Left ventricle myocardium superior (tissue), 1 donor: ENCODE data around the gene CACNA2D3. TPM values are rescaled to one million over a fixed set of nuclear protein-coding genes. Genes with fewer than 3 reads are reported as not detected.

Experiments
- ATAC-seq: fragments of 200-7000 bp; cut with Tn5 transposase; one replicate; pipeline ENCODE4 v1.9.1; 2020; ENCODE audit warnings: mild to moderate bottlenecking, moderate library complexity
- DNase-seq: peaks from one replicate; pipeline ENCODE4 v3.0.0-alpha.2; 2020
- intact Hi-C: fragments of 100-400 bp; cut with micrococcal nuclease; formaldehyde crosslinking; loops from one replicate; pipeline ENCODE4 v1.11.0; 2022
- total RNA-seq: library from RNA; stranded (reverse); fragmentation: NEBNext Ultra II Directional; extraction: Animal tissue kit (Norgen Biotek cat#: 25700); gene quantifications from one replicate; pipeline ENCODE4 v1.2.1, GENCODE V29; 2021
- donor health status: DM: no; HTN: yes; CAD: no; lungs with severe emphysema.

CACNA2D3 gene
- total RNA-seq, 1 donor from 2014 or later: 26.9 TPM

- intact Hi-C loops: no loop called here
- DNase-seq (no peak), ATAC-seq (no peak)
These were observed 121.8 kb downstream of the CACNA2D3 start for GRCh38 chr3:54243960-54244682.

- intact Hi-C loops: no loop called here
- no peak for DNase-seq
- ATAC-seq: no peak
These were observed 129.4 kb downstream of the CACNA2D3 start for GRCh38 chr3:54251705-54252104.

- intact Hi-C loops: no loop called here
- DNase-seq (no peak), ATAC-seq (no peak)
These were observed 134.9 kb downstream of the CACNA2D3 start for GRCh38 chr3:54257125-54257720.

GRCh38 chr3:54259636-54260035 lies 137.3 kb downstream of the CACNA2D3 start:
- DNase-seq (no peak), ATAC-seq (no peak)
- intact Hi-C loops: no loop called here

DNA sequence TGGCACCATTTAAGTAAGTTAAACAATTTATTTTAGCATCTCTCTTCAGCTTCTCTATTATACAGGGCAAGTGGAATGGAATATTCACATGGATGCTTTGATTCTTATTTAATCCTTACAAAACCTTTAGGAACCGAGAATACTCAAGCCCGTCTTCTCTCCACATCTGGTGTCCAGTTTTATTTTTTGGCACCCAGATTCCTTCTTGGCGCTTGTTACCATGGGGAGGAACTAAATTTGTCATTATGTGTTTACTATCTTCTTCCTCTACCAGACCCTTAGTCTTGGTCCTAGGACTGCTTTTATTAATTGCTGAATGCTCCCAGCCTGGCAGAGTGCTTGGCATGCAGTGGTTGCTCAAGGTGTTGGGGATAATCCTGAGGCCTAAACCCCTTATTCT lies 138.8 kb downstream of the CACNA2D3 start:
- DNase-seq (no peak), ATAC-seq (no peak)
- intact Hi-C loops: no loop called here

DNA sequence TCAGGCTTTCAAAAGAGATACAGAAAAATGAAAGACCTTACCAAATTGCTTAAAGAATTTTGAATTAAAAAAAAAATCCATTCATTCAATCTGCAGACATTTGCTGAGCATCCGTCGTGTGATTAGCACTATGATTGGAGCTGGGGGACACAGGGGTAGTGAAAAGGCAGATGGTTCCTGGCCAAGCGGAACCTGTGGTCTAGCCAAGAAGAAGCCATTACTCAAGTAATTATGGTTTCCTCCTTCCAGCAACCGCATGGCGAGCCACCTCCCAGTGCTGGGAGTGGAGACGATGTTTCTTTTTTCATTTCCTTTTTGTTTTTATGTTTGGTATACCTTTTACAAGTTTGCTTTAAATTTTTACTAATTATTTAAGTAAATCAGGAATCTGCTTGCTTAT lies 140.2 kb downstream of the CACNA2D3 start:
- intact Hi-C loops: no loop called here
- ATAC-seq (no peak), DNase-seq (no peak)

- DNase-seq: no peak
- ATAC-seq: no peak
- intact Hi-C loops: no loop called here
These were observed 140.6 kb downstream of the CACNA2D3 start for GRCh38 chr3:54262946-54263345.

- no peak for DNase-seq
- no peak for ATAC-seq
- intact Hi-C loops: no loop called here
These were observed 141.7 kb downstream of the CACNA2D3 start for GRCh38 chr3:54264050-54264449.

- intact Hi-C loops: no loop called here
- ATAC-seq: no peak
- no peak for DNase-seq
These were observed 148.6 kb downstream of the CACNA2D3 start for GRCh38 chr3:54270816-54271526.

GRCh38 chr3:54273791-54274190 lies 151.4 kb downstream of the CACNA2D3 start:
- DNase-seq (no peak), ATAC-seq (no peak)
- intact Hi-C loops: no loop called here

- no peak for ATAC-seq
- intact Hi-C loops: no loop called here
- DNase-seq: no peak
These were observed 152.3 kb downstream of the CACNA2D3 start for GRCh38 chr3:54274607-54275006.

GRCh38 chr3:54279005-54279583 lies 156.7 kb downstream of the CACNA2D3 start:
- ATAC-seq (no peak), DNase-seq (no peak)
- intact Hi-C loops: no loop called here

- intact Hi-C loops: no loop called here
- peak; percentile 42 for ATAC-seq
These were observed 161.1 kb downstream of the CACNA2D3 start for GRCh38 chr3:54283470-54283869.

DNA sequence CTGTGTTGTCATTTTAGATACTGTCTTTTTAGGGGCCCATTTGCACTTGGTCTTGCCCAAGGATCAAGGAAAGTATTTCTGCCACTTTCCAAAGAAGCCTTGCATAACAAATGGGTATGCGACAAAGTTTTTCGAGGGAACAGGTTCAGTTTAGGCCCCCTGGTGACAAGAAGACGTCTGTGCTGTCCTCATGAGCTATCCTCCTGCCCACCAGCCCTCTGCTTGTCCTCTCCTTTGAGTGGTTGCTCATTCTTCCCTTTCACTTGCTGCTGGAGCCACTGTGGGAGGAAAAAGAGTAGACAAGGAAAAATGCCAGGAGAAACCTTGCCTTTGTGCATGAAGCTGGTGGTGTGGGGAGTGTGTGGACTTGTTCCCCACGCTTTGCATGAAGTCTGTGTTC lies 171.9 kb downstream of the CACNA2D3 start:
- intact Hi-C loops: no loop called here
- ATAC-seq: no peak
- no peak for DNase-seq

More at GRCh38 chr3:54283470-54283869, 161.1 kb downstream of the CACNA2D3 start:
- DNase-seq: no peak

- ATAC-seq: no peak
- intact Hi-C loops: no loop called here
- DNase-seq: no peak
These were observed 174.2 kb downstream of the CACNA2D3 start for GRCh38 chr3:54296531-54296930.

- intact Hi-C loops: no loop called here
- ATAC-seq: no peak
- DNase-seq: no peak
These were observed 177.0 kb downstream of the CACNA2D3 start for GRCh38 chr3:54299169-54299935.

DNA sequence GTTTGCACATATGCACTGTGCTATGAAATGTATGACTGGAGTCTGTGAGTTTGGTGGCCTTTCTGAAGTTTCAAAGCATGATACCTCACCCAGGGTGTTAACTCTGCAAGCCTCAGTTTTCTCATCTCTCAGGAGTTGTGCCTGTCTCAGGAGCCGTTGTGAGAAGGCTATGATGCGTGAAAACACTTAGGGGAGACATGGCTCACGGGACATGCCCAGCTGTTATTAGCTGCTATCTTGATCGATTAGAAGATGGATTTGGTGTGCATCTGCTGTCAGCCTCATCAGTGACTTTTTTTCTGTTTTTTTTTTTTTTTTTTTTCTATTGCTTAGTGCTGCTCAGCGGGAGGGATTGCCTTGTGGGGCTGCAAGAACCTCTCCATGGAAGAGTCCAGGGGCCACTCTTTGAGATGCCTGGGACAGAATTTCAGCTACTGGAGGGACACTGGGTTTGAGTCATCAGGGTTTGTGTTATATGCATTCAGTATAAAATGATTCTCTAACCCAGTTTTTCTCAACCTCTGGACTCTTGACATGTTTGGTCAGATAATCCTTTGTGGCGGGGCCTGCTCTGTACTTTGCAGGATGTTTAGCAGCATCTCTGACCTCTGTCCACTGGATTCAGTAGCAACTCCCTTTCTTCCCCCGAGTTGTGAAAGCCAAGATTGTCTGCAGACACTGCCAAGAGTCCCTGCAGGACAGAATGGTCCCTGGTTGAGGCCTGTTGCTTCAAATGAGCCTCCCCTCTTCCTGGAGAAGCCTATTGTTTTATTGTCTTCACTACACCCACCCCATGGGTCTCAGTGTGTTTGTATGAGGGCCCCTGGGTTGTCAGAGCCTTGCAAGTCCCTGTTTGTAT lies 181.4 kb downstream of the CACNA2D3 start:
- intact Hi-C loops: no loop called here
- DNase-seq: no peak
- no peak for ATAC-seq

DNA sequence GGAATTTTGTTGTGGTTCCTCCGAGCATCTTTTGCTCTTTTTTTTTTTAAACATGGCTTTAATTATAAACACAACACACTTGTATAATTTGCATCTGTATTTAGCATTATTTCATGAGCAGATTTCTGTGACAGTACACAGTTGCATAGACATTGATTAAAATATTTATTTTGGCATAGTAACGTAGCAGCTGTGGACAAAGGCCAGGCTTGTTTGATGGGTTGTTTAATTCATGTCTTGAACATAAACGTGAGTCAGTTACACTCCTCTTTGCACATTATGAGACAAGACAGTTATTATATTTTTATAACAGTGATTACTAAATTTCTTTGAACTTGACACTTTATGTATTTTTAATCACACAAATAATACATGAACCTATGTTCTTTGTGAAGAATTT lies 182.5 kb downstream of the CACNA2D3 start:
- intact Hi-C loops: no loop called here
- DNase-seq (no peak), ATAC-seq (no peak)
